ENCODE results near the gene SCARB1. TPM values are rescaled to one million over a fixed set of nuclear protein-coding genes. Genes with fewer than 3 reads are reported as not detected.

SCARB1 gene
- total RNA-seq, 1 experiment from 2014 or later, result 359 TPM

DNA sequence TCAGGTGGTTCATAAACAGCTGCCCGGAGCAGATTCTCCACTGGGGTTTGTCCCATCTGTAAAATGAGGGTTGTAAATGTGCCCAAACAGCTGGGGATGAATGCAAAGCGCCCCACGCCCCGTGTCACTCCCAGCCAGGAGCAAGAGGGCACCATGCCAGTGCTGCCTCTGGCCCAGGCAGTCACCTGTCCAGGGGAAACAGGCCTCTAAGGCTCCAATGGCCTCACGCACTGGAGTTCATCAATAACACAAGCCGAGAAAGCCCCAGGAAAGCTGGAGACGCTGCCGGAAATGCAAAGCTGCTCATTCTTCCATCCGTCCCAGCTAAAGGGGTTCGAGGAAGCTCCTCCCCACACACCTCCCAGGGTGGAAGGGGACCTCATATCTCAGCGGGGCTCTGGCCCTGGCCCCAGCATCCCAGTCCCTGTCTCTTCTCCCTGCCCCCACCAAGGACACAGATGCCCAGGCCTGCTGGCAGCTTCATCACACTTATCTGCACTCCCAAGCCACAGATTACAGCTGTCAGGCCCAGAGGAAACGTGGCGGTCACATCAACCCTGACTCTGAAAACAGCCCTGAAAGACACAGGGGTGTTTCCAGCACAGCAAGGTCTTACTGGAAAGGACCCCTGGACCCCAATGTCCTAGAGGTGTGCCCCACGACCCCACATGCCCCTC is 21.5 kb downstream of the SCARB1 start:
- Histone ChIP-seq H3K9me3 (ENCODE audit: control insufficient read depth, insufficient read depth, low read depth, low read length) (no peaks in the 10 kb centered on the region), H3K27me3 (ENCODE audit: control insufficient read depth, insufficient read depth, low read length) (no peaks in the 10 kb centered on the region), H3K4me3 (ENCODE audit: low read depth in 2 of 2, low read length in 2 of 2) (no peak overlapping the region), H3K27ac (ENCODE audit: low read length) (peak overlapping the region; percentile 69), H3K4me1 (ENCODE audit: control insufficient read depth, insufficient read depth, low read length) (peaks cover 50% of the 10 kb centered on the region), H3K36me3 (ENCODE audit: control insufficient read depth, insufficient read depth, low read length) (no peaks in the 10 kb centered on the region)
- in situ Hi-C loops (cut with HindIII; ENCODE audit: low pct_unique_long_range_greater_than_20kb, low sequenced_read_pairs) (no loop called here), intact Hi-C loops (cut with micrococcal nuclease; ENCODE audit: unreplicated experiment) (no loop called here)
- DNase-seq (ENCODE audit: low read depth, low spot score) (no peak), ATAC-seq (no peak)
- POLR2A ChIA-PET, result no interaction called here
- TF ChIP-seq, protein P1, sequence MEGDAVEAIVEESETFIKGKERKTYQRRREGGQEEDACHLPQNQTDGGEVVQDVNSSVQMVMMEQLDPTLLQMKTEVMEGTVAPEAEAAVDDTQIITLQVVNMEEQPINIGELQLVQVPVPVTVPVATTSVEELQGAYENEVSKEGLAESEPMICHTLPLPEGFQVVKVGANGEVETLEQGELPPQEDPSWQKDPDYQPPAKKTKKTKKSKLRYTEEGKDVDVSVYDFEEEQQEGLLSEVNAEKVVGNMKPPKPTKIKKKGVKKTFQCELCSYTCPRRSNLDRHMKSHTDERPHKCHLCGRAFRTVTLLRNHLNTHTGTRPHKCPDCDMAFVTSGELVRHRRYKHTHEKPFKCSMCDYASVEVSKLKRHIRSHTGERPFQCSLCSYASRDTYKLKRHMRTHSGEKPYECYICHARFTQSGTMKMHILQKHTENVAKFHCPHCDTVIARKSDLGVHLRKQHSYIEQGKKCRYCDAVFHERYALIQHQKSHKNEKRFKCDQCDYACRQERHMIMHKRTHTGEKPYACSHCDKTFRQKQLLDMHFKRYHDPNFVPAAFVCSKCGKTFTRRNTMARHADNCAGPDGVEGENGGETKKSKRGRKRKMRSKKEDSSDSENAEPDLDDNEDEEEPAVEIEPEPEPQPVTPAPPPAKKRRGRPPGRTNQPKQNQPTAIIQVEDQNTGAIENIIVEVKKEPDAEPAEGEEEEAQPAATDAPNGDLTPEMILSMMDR (IDR thresholded peaks at IDR 0.05), result no peak
- TF ChIP-seq, protein P2, sequence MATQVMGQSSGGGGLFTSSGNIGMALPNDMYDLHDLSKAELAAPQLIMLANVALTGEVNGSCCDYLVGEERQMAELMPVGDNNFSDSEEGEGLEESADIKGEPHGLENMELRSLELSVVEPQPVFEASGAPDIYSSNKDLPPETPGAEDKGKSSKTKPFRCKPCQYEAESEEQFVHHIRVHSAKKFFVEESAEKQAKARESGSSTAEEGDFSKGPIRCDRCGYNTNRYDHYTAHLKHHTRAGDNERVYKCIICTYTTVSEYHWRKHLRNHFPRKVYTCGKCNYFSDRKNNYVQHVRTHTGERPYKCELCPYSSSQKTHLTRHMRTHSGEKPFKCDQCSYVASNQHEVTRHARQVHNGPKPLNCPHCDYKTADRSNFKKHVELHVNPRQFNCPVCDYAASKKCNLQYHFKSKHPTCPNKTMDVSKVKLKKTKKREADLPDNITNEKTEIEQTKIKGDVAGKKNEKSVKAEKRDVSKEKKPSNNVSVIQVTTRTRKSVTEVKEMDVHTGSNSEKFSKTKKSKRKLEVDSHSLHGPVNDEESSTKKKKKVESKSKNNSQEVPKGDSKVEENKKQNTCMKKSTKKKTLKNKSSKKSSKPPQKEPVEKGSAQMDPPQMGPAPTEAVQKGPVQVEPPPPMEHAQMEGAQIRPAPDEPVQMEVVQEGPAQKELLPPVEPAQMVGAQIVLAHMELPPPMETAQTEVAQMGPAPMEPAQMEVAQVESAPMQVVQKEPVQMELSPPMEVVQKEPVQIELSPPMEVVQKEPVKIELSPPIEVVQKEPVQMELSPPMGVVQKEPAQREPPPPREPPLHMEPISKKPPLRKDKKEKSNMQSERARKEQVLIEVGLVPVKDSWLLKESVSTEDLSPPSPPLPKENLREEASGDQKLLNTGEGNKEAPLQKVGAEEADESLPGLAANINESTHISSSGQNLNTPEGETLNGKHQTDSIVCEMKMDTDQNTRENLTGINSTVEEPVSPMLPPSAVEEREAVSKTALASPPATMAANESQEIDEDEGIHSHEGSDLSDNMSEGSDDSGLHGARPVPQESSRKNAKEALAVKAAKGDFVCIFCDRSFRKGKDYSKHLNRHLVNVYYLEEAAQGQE (IDR thresholded peaks at IDR 0.05; ENCODE audit: insufficient read depth in 1 of 2, low read depth in 2 of 2, low read length in 1 of 2), result no peak
- TF ChIP-seq TCF7L2 (IDR thresholded peaks at IDR 0.05; ENCODE audit: low read depth, low read length), result no peak
- CTCF ChIA-PET, result interaction anchor here (0.6 kb wide), 2 partner anchors 36 to 56 kb away, joined by 3 to 12 read pairs; no protein-coding TSS in a partner anchor
- BruUV-seq (replicated peaks), result no TSS peak

DNA sequence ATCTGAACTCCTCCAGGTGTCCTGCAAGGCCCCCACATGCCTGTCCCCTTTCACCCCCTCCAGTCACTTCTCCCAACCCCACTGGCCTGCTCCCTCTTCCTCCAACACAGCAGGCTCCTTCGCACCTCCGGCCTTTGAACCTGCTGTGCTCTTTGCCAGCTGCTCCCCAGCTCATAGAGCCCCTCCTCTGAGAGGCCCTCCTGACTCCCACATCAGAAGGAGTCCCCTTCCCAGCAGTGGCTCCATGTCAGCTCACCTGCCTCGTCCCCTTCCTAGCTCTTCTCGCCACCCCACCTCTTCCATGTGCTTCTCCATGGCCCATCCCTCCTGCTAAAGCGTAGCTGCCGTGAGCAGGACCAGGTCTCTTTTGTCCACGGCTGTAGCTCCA is 22.1 kb downstream of the SCARB1 start:
- Histone ChIP-seq H3K36me3 (ENCODE audit: control insufficient read depth, insufficient read depth, low read length) (no peaks in the 10 kb centered on the region), H3K27me3 (ENCODE audit: control insufficient read depth, insufficient read depth, low read length) (no peaks in the 10 kb centered on the region), H3K4me3 (ENCODE audit: low read depth in 2 of 2, low read length in 2 of 2) (no peak overlapping the region), H3K4me1 (ENCODE audit: control insufficient read depth, insufficient read depth, low read length) (peaks cover 49% of the 10 kb centered on the region), H3K27ac (ENCODE audit: low read length) (peak overlapping the region; percentile 69), H3K9me3 (ENCODE audit: control insufficient read depth, insufficient read depth, low read depth, low read length) (no peaks in the 10 kb centered on the region)
- ChIA-PET POLR2A (interaction anchor here (0.6 kb wide), 1 partner anchor 56 kb away, joined by 3 read pairs; no protein-coding TSS in a partner anchor), CTCF (interaction anchor here (0.6 kb wide), 2 partner anchors 36 to 56 kb away, joined by 3 to 12 read pairs; no protein-coding TSS in a partner anchor)
- no peak for TF ChIP-seq POLR2AphosphoS5 (IDR thresholded peaks at IDR 0.05; ENCODE audit: low read depth, low read length)
- no peak for DNase-seq (ENCODE audit: low read depth, low spot score)
- BruUV-seq (replicated peaks), result no TSS peak
- ATAC-seq, result no peak
- intact Hi-C loops (cut with micrococcal nuclease; ENCODE audit: unreplicated experiment), result no loop called here
- in situ Hi-C loops (cut with HindIII; ENCODE audit: low pct_unique_long_range_greater_than_20kb, low sequenced_read_pairs), result no loop called here

DNA sequence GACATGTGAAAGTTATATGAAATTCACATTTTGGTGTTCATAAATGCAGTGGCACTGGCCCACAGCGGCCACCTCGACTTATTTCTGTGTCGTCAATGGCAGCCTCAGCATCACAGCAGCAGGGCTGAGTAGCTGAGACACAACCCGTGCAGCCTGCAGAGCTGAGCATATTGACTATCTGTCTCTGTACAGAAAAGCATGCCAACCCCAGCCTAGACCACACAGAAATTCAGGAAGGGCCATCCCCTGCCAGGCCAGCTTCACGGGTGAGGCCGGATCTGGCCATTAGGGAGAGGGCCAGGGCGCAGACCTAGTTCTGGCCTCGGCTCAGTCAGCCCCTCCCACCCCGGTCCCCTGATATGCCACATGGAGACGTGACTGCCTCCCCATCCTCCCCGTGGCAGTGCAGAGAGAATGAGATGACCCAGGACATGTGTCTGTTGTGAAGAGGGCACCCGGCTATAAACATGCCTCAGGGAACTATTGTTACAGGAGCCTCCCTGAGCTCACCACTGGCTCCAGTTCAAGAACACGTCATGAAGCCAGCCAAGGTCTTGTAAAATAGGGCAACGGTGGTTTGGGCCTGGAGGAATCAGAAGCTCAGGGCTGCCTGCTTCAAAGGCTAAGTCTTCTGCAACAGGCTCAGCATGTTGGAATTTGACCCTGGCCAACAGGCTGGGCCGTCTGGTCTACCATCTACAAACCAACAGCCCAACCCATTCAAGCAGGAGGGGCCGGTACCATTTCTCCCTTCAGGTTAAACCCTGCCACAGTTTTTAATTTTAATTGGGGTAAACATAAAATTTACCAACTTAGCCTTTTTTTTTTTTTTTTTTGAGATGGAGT is 25.5 kb downstream of the SCARB1 start:
- no TSS peak for BruUV-seq (replicated peaks)
- ATAC-seq (peak; percentile 89), DNase-seq (ENCODE audit: low read depth, low spot score) (peak; percentile 41)
- Histone ChIP-seq H3K9me3 (ENCODE audit: control insufficient read depth, insufficient read depth, low read depth, low read length) (no peaks in the 10 kb centered on the region), H3K27me3 (ENCODE audit: control insufficient read depth, insufficient read depth, low read length) (no peaks in the 10 kb centered on the region), H3K36me3 (ENCODE audit: control insufficient read depth, insufficient read depth, low read length) (no peaks in the 10 kb centered on the region), H3K4me3 (ENCODE audit: low read depth in 2 of 2, low read length in 2 of 2) (no peak overlapping the region), H3K27ac (ENCODE audit: low read length) (peak overlapping the region; percentile 75), H3K4me1 (ENCODE audit: control insufficient read depth, insufficient read depth, low read length) (peaks cover 66% of the 10 kb centered on the region)
- TF ChIP-seq TCF7L2 (IDR thresholded peaks at IDR 0.05; ENCODE audit: low read depth, low read length) (peak; percentile 97), SIN3A (IDR thresholded peaks at IDR 0.05; ENCODE audit: borderline replicate concordance, insufficient read depth, low read depth, low read length) (no peak), POLR2AphosphoS5 (IDR thresholded peaks at IDR 0.05; ENCODE audit: low read depth, low read length) (peak; percentile 78; the same call in 1 of the 2 replicates)
- TF ChIP-seq, protein P1 (IDR thresholded peaks at IDR 0.05), result no peak
- TF ChIP-seq, protein P2 (IDR thresholded peaks at IDR 0.05; ENCODE audit: insufficient read depth in 1 of 2, low read depth in 2 of 2, low read length in 1 of 2), result no peak
- CTCF ChIA-PET, result interaction anchor here (1.1 to 2.4 kb wide), 2 partner anchors 10 to 68 kb away, joined by 3 to 6 read pairs; no protein-coding TSS in a partner anchor
- in situ Hi-C loops (cut with HindIII; ENCODE audit: low pct_unique_long_range_greater_than_20kb, low sequenced_read_pairs) (no loop called here), intact Hi-C loops (cut with micrococcal nuclease; ENCODE audit: unreplicated experiment) (no loop called here)
- POLR2A ChIA-PET, result interaction anchor here (0.5 to 1.0 kb wide), 3 partner anchors 10 to 21 kb away, joined by 5 to 9 read pairs (median 5); no protein-coding TSS in a partner anchor

Measured in Panc1 (cell line).